HG03108 (cell line): Measurements from ENCODE around the gene CARD10.
"Not testable (repeated sequence)": the region's sequence is repeated elsewhere in the genome, so short reads cannot be mapped to it uniquely, and the experiment has no call there.

ENCODE experiments used
- ATAC-seq: cut with Tn5 transposase; IDR thresholded peaks from one replicate; pipeline ENCODE4 v1.9.1; 2021; ENCODE audit warnings: moderate library complexity; ENCODE audit not compliant: unreplicated experiment

Gene CARD10

GRCh38 chr22:37470087-37470445, 49.1 kb downstream of the CARD10 start:
- no peak for ATAC-seq

DNA sequence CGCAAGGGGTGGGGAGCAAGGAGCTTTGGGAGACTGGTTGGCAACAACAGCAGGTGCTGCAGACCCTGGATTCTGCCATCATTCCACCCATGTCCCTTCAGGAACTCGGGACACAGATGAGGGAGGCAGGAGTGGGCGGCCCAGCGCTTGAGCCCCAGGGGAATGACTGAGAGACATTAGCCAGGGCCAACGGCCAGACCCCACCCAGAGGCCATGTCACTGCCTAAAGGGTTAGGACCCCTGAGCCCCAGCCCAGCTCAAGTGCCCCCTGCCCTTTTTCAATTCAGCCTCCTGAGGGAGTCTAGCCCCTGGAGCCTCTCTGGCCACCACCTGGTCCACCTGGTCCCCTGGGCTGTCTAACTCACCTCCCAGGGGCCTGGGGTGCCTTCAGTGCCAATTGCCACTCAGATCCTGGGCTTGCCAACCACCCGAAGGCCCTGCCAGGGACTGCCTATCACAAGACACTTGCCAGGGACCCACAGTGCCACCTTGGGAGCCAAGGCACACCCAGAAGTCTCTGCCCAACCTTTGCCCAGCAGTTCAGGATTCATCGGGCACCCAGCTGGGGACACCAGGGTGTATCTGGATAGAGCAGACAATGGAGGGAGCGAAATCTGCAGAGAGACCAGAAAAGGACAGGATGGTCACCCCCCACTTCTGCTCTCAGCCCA, 49.7 kb downstream of the CARD10 start:
- ATAC-seq = no peak

GRCh38 chr22:37468201-37468695, 51.0 kb downstream of the CARD10 start:
- ATAC-seq = not testable (repeated sequence)

GRCh38 chr22:37467391-37467955, 51.7 kb downstream of the CARD10 start:
- no peak for ATAC-seq

GRCh38 chr22:37464181-37464580, 55.0 kb downstream of the CARD10 start:
- ATAC-seq = no peak

- no peak for ATAC-seq
These were observed 56.2 kb downstream of the CARD10 start for GRCh38 chr22:37462983-37463382.

GRCh38 chr22:37462436-37462835, 56.8 kb downstream of the CARD10 start:
- no peak for ATAC-seq

- ATAC-seq = no peak
These were observed 57.3 kb downstream of the CARD10 start for GRCh38 chr22:37461961-37462360.

DNA sequence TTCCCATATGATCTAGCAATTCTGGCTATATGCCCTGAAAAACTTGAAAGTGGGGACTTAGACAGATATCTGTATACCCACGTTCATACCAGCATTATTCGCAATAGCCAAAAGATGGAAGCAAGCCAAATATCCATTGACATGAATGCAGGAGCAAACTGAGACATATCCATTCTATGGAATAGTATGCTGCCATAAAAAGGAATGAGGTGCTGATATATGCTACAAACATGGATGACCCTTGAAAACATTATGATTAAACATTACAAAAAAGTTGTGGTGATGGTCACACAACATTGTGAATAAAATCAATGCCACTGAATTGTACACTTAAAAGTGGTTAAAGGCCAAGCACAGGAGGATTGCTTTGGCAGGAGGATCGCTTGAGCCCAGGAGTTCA, 58.5 kb downstream of the CARD10 start:
- ATAC-seq = no peak

DNA sequence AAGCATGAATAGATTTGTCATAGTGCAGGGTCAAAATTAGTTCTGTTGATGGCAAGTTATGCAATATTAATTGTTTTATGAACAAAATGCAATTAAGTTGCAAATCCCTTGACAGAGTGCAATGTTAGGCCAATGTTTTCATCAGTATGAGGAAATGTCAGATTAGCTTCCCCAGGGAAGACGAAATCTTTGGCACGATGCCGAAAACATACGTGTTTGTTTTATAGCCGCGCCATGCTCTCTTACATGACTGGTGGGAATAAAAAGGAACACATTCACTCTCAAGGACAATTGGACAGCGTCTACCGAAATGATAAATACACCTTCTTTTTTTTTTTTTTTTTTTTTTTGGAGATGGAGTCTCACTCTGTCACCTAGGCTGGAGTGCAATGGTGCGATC, 60.0 kb downstream of the CARD10 start:
- no peak for ATAC-seq

DNA sequence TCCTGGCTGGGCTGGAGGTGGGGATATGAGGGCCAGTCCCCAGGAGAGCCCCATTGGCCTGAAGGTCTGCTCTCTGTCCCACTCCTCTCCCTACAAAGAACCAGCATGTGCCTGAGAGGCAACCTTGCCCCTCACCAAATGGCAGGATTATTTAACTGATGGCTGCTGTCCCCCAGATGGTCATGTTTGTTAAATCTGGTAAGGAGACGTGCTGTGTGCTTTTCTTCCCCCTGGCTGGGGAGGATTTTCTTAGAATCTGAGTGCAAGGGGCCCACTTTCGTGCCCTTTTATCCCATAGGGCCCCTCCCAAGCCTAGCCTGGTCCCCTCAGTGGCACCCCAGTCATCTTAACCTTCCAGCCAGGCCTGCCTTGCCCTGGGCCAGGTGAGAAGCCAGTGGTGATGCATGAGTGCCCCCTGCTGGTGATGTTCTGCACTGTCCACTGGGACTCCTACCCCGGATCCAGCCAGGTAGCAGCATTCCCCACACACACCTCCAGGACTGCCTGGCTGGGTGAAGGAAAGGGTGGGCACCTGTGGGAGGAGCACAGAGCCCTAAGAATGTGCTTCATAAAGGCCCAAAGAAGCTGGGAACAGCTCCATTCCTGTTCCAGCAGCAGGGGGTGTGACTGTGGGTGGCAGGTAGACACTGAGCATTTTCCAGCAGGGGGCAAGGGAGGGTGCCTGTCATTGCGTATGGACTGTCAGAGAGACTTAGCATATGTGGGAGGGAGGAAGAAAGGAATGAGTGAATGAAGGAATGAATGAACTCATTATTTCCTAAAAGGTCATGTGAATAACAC, 61.9 kb downstream of the CARD10 start:
- ATAC-seq = no peak

DNA sequence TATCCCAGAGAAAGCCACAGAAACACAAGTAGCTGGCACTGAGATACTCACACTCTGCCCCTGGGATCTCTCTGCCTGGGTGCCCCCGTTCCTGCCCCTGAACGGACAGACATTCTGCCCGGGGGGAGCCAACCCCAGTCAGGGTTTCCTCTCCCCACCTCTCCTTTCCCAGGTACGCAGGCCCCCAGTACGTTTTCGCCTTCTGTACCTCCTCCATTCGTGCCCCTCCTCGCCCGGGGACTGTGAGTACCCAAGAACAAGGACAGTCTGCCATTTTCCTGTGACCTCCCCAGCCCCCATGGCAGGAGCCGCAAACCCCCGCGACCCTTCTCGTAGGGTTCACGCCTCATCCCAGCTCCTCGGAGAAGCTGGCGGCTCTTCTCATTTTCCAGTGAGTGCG, 62.9 kb downstream of the CARD10 start:
- no peak for ATAC-seq

DNA sequence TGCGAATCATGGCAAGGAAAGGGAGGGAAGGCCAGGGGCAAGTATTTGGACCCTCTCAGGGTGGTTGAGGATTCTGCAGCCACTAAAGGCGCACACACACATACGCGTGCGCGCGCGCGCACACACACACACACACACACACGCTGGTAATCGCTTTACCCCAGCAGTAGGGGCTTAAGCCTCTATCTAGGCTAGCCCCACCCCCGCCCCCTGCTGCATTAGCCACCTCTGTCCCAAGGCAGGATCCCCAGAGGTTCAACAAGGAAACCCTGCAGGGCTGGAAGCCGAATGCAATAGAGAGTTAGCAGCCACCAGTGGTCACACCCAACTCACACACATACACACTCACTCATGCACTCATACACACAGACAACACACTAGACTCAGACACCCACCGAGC, 63.3 kb downstream of the CARD10 start:
- ATAC-seq = no peak

GRCh38 chr22:37454857-37455686, 64.1 kb downstream of the CARD10 start:
- ATAC-seq = no peak

- ATAC-seq = no peak
These were observed 65.5 kb downstream of the CARD10 start for GRCh38 chr22:37453696-37454095.

- ATAC-seq = no peak
These were observed 68.0 kb downstream of the CARD10 start for GRCh38 chr22:37451218-37451617.

GRCh38 chr22:37449331-37450001, 69.7 kb downstream of the CARD10 start:
- ATAC-seq = no peak

DNA sequence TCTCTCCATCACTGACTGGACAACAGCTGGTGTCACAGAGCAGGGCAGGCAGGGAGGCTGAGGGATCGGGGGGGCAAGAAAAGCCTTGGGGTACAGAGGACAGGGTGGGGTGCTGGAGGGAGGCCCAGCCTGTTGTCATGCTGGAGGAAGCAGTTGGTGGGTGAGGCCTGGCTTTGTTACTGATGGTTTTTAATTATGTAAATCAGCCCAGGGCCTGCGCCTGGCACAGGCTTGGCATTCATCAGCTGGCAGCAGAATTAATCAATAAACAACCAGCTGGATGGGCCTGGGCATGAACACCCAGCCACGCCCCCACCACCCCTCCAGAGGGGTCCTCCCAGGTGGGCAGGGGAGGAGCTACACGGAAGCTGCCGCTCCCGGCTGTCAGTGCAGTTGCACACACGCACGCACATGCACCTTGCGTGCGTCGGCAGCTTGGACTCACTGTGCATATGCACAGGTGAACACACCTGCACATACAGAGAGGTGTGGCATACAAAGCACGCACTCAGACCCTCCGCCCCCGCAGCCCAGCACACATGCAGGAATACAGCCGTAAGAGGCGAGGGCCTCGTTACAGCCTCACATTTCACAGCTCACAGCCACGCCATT, 70.6 kb downstream of the CARD10 start:
- no peak for ATAC-seq

- ATAC-seq = no peak
These were observed 73.7 kb downstream of the CARD10 start for GRCh38 chr22:37445501-37445900.

DNA sequence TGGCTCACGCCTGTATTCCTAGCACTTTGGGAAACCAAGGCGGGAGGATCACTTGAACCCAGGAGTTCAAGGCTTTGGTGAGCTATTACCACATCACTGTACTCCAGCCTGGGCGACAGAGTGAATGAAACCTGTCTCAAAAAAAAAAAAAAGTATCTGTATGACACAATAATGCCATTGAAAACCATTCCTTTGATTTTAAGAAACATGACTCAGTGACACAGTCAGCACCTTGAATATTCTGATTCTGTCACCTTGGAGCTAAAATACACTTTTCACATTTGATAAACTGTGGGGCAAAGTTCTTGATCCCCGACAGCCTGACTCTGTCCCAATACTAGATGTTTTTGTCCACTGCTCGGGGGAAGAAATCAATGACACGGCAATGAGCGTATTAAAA, 75.2 kb downstream of the CARD10 start:
- no peak for ATAC-seq
